Breast epithelium (tissue), 3 donors: ENCODE measurements around the gene OR5A1.

Source experiments
- CTCF ChIP-seq, 3 donors: fragments of 450-650 bp; IDR thresholded peaks; one replicate each; pipeline ENCODE4 v1.5.1; 2016 to 2017; ENCODE audit warnings: antibody characterized with exemption in 3 of 3, mild to moderate bottlenecking in 3 of 3, moderate library complexity in 3 of 3
- POLR2A ChIP-seq: fragments of 450-650 bp; IDR thresholded peaks from one replicate; pipeline ENCODE4 v1.6.1; 2016; ENCODE audit warnings: antibody characterized with exemption, mild to moderate bottlenecking, moderate library complexity
- POLR2AphosphoS5 ChIP-seq, 3 donors: sonication (generic); formaldehyde crosslinking; IDR thresholded peaks; one replicate each; pipeline ENCODE4 v1.6.1; 2017; ENCODE audit warnings: antibody characterized with exemption in 3 of 3

GRCh38 chr11:59418156-59418555 lies 18.1 kb upstream of the OR5A1 start:
- TF ChIP-seq CTCF (IDR thresholded peaks at IDR 0.05) (no peak), POLR2AphosphoS5 (IDR thresholded peaks at IDR 0.05) (no peak), POLR2A (no peak)
